ENCODE data around the gene SND1. TPM values are rescaled to one million over a fixed set of nuclear protein-coding genes. Genes with fewer than 3 reads are reported as not detected.

SND1 gene
- total RNA-seq, 5 donors from 2014 or later (not counting 1 experiment from before 2014, with no cell fraction given) = 137 to 187 (median 154) TPM

- H3K9me3 Mint-ChIP-seq = no peaks in the 10 kb centered on the region
- H3K4me1 Mint-ChIP-seq = peaks cover 23 to 31% (median 27%) of the 10 kb centered on the region in 3 donors
- H3K4me3 ChIP-seq (ENCODE audit: control insufficient read depth in 1 of 2, extremely low read depth in 1 of 2, low read length in 1 of 2) = no peak overlapping the region
- no peak for DNase-seq
- 91% methylated on average over 14 of the region's 16 CpGs for WGBS (ENCODE audit: insufficient coverage)
- no peak overlapping the region for H3K27ac Mint-ChIP-seq
- no peak overlapping the region for H3K4me3 Mint-ChIP-seq
- ChIA-PET CTCF (no interaction called here), POLR2A (no interaction called here)
- peaks cover 0 to 8% of the 10 kb centered on the region in 2 experiments for H3K27me3 ChIP-seq (replicated peaks in 1 of 2; ENCODE audit: control insufficient read depth in 2 of 2, extremely low read depth in 1 of 2, insufficient read depth in 2 of 2, low read length in 1 of 2)
- H3K4me1 ChIP-seq (ENCODE audit: control insufficient read depth in 1 of 2, extremely low read depth in 1 of 2, insufficient read depth in 2 of 2, low read length in 2 of 2) = peaks cover 17 to 21% of the 10 kb centered on the region in 2 experiments
- ATAC-seq (replicated peaks in 1 of 4) = no peak
- no peaks in the 10 kb centered on the region for H3K36me3 Mint-ChIP-seq
- H3K27ac ChIP-seq (ENCODE audit: low read length) = no peak overlapping the region
- no peaks in the 10 kb centered on the region for H3K9me3 ChIP-seq
- no peaks in the 10 kb centered on the region for H3K36me3 ChIP-seq (ENCODE audit: control insufficient read depth in 2 of 2, extremely low read depth in 1 of 2, insufficient read depth in 1 of 2, low read length in 1 of 2)
- H3K27me3 Mint-ChIP-seq = peaks cover 0 to 4% of the 10 kb centered on the region in 2 donors
Observed at GRCh38 chr7:128115821-128116723, 464.1 kb downstream of the SND1 start.

- Mint-ChIP-seq H3K4me3 (no peak overlapping the region), H3K36me3 (no peaks in the 10 kb centered on the region), H3K27ac (no peak overlapping the region), H3K4me1 (peaks cover 17 to 25% (median 20%) of the 10 kb centered on the region in 3 donors), H3K27me3 (peaks cover 0 to 4% of the 10 kb centered on the region in 2 donors), H3K9me3 (no peaks in the 10 kb centered on the region)
- ChIA-PET CTCF (no interaction called here), POLR2A (no interaction called here)
- DNase-seq = no peak
- Histone ChIP-seq H3K27me3 (replicated peaks in 1 of 2; ENCODE audit: control insufficient read depth in 2 of 2, extremely low read depth in 1 of 2, insufficient read depth in 2 of 2, low read length in 1 of 2) (peaks cover 0 to 14% of the 10 kb centered on the region in 2 experiments), H3K4me3 (ENCODE audit: control insufficient read depth in 1 of 2, extremely low read depth in 1 of 2, low read length in 1 of 2) (no peak overlapping the region), H3K4me1 (ENCODE audit: control insufficient read depth in 1 of 2, extremely low read depth in 1 of 2, insufficient read depth in 2 of 2, low read length in 2 of 2) (peaks cover 10 to 14% of the 10 kb centered on the region in 2 experiments), H3K9me3 (no peaks in the 10 kb centered on the region), H3K36me3 (ENCODE audit: control insufficient read depth in 2 of 2, extremely low read depth in 1 of 2, insufficient read depth in 1 of 2, low read length in 1 of 2) (no peaks in the 10 kb centered on the region), H3K27ac (ENCODE audit: low read length) (no peak overlapping the region)
- no peak for ATAC-seq (replicated peaks in 1 of 4)
- WGBS (ENCODE audit: insufficient coverage) = 100% methylated on average over 1 of the region's 9 CpGs
Observed at GRCh38 chr7:128116740-128117139, 464.7 kb downstream of the SND1 start.

GRCh38 chr7:128117691-128118090, 465.7 kb downstream of the SND1 start:
- Histone ChIP-seq H3K36me3 (ENCODE audit: control insufficient read depth in 2 of 2, extremely low read depth in 1 of 2, insufficient read depth in 1 of 2, low read length in 1 of 2) (no peaks in the 10 kb centered on the region), H3K4me3 (ENCODE audit: control insufficient read depth in 1 of 2, extremely low read depth in 1 of 2, low read length in 1 of 2) (no peak overlapping the region), H3K4me1 (ENCODE audit: control insufficient read depth in 1 of 2, extremely low read depth in 1 of 2, insufficient read depth in 2 of 2, low read length in 2 of 2) (peaks cover under 1 to 5% of the 10 kb centered on the region in 2 experiments), H3K27me3 (replicated peaks in 1 of 2; ENCODE audit: control insufficient read depth in 2 of 2, extremely low read depth in 1 of 2, insufficient read depth in 2 of 2, low read length in 1 of 2) (peaks cover 0 to 17% of the 10 kb centered on the region in 2 experiments), H3K9me3 (no peaks in the 10 kb centered on the region), H3K27ac (ENCODE audit: low read length) (no peak overlapping the region)
- H3K27me3 Mint-ChIP-seq = peaks cover 0 to 4% of the 10 kb centered on the region in 2 donors
- ATAC-seq (replicated peaks in 1 of 4) (no peak), DNase-seq (no peak)
- CTCF ChIA-PET = interaction anchor here in 1 of 2 donors (0.7 kb wide), 1 partner anchor 17 kb away, joined by 3 read pairs; no protein-coding TSS in a partner anchor
- POLR2A ChIA-PET = no interaction called here
- no peaks in the 10 kb centered on the region for H3K36me3 Mint-ChIP-seq
- H3K9me3 Mint-ChIP-seq = no peaks in the 10 kb centered on the region
- WGBS (ENCODE audit: insufficient coverage) = 89% methylated on average over 4 of the region's 6 CpGs
- no peak overlapping the region for H3K4me3 Mint-ChIP-seq
- no peak overlapping the region for H3K27ac Mint-ChIP-seq
- H3K4me1 Mint-ChIP-seq = peaks cover 10 to 16% (median 15%) of the 10 kb centered on the region in 3 donors

- no peak overlapping the region for H3K27ac Mint-ChIP-seq
- POLR2A ChIA-PET = no interaction called here
- H3K36me3 Mint-ChIP-seq = no peaks in the 10 kb centered on the region
- DNase-seq (no peak), ATAC-seq (replicated peaks in 1 of 4) (no peak)
- H3K36me3 ChIP-seq (ENCODE audit: control insufficient read depth in 2 of 2, extremely low read depth in 1 of 2, insufficient read depth in 1 of 2, low read length in 1 of 2) = no peaks in the 10 kb centered on the region
- CTCF ChIA-PET = no interaction called here
- peaks cover 0 to 4% of the 10 kb centered on the region in 2 donors for H3K27me3 Mint-ChIP-seq
- H3K4me1 ChIP-seq (ENCODE audit: control insufficient read depth in 1 of 2, extremely low read depth in 1 of 2, insufficient read depth in 2 of 2, low read length in 2 of 2) = no peaks in the 10 kb centered on the region
- H3K9me3 ChIP-seq = no peaks in the 10 kb centered on the region
- no peak overlapping the region for H3K4me3 ChIP-seq (ENCODE audit: control insufficient read depth in 1 of 2, extremely low read depth in 1 of 2, low read length in 1 of 2)
- H3K4me1 Mint-ChIP-seq = peaks cover 5 to 11% (median 8%) of the 10 kb centered on the region in 3 donors
- peaks cover 0 to 17% of the 10 kb centered on the region in 2 experiments for H3K27me3 ChIP-seq (replicated peaks in 1 of 2; ENCODE audit: control insufficient read depth in 2 of 2, extremely low read depth in 1 of 2, insufficient read depth in 2 of 2, low read length in 1 of 2)
- H3K27ac ChIP-seq (ENCODE audit: low read length) = no peak overlapping the region
- no peaks in the 10 kb centered on the region for H3K9me3 Mint-ChIP-seq
- no peak overlapping the region for H3K4me3 Mint-ChIP-seq
- 84% methylated on average over 3 of the region's 5 CpGs for WGBS (ENCODE audit: insufficient coverage)
Observed at GRCh38 chr7:128119036-128119435, 467.0 kb downstream of the SND1 start.

- H3K36me3 Mint-ChIP-seq = no peaks in the 10 kb centered on the region
- H3K4me1 ChIP-seq (ENCODE audit: control insufficient read depth in 1 of 2, extremely low read depth in 1 of 2, insufficient read depth in 2 of 2, low read length in 2 of 2) = no peaks in the 10 kb centered on the region
- no peaks in the 10 kb centered on the region for H3K9me3 ChIP-seq
- ChIA-PET CTCF (no interaction called here), POLR2A (no interaction called here)
- 84% methylated on average over 5 of the region's 7 CpGs for WGBS (ENCODE audit: insufficient coverage)
- H3K27ac Mint-ChIP-seq = no peak overlapping the region
- no peak for ATAC-seq (replicated peaks in 1 of 4)
- H3K27ac ChIP-seq (ENCODE audit: low read length) = no peak overlapping the region
- H3K36me3 ChIP-seq (ENCODE audit: control insufficient read depth in 2 of 2, extremely low read depth in 1 of 2, insufficient read depth in 1 of 2, low read length in 1 of 2) = no peaks in the 10 kb centered on the region
- peaks cover 0 to 4% of the 10 kb centered on the region in 2 donors for H3K27me3 Mint-ChIP-seq
- H3K9me3 Mint-ChIP-seq = no peaks in the 10 kb centered on the region
- H3K4me3 ChIP-seq (ENCODE audit: control insufficient read depth in 1 of 2, extremely low read depth in 1 of 2, low read length in 1 of 2) = no peak overlapping the region
- no peak overlapping the region for H3K4me3 Mint-ChIP-seq
- no peak for DNase-seq
- H3K27me3 ChIP-seq (replicated peaks in 1 of 2; ENCODE audit: control insufficient read depth in 2 of 2, extremely low read depth in 1 of 2, insufficient read depth in 2 of 2, low read length in 1 of 2) = peaks cover 0 to 17% of the 10 kb centered on the region in 2 experiments
- H3K4me1 Mint-ChIP-seq = peaks cover 11 to 17% (median 11%) of the 10 kb centered on the region in 3 donors
Observed at GRCh38 chr7:128120116-128120515, 468.1 kb downstream of the SND1 start.

- Histone ChIP-seq H3K9me3 (no peaks in the 10 kb centered on the region), H3K4me1 (ENCODE audit: control insufficient read depth in 1 of 2, extremely low read depth in 1 of 2, insufficient read depth in 2 of 2, low read length in 2 of 2) (no peaks in the 10 kb centered on the region), H3K27me3 (replicated peaks in 1 of 2; ENCODE audit: control insufficient read depth in 2 of 2, extremely low read depth in 1 of 2, insufficient read depth in 2 of 2, low read length in 1 of 2) (peaks cover 0 to 17% of the 10 kb centered on the region in 2 experiments), H3K36me3 (ENCODE audit: control insufficient read depth in 2 of 2, extremely low read depth in 1 of 2, insufficient read depth in 1 of 2, low read length in 1 of 2) (no peaks in the 10 kb centered on the region), H3K4me3 (ENCODE audit: control insufficient read depth in 1 of 2, extremely low read depth in 1 of 2, low read length in 1 of 2) (no peak overlapping the region), H3K27ac (ENCODE audit: low read length) (no peak overlapping the region)
- POLR2A ChIA-PET = no interaction called here
- DNase-seq = no peak
- Mint-ChIP-seq H3K4me1 (peaks cover 11 to 20% (median 12%) of the 10 kb centered on the region in 3 donors), H3K36me3 (no peaks in the 10 kb centered on the region), H3K4me3 (no peak overlapping the region), H3K27ac (no peak overlapping the region), H3K27me3 (peaks cover 0 to 1% of the 10 kb centered on the region in 2 donors), H3K9me3 (no peaks in the 10 kb centered on the region)
- ATAC-seq (replicated peaks in 1 of 4) = no peak
- CTCF ChIA-PET = no interaction called here
- 100% methylated on average over 1 of the region's 7 CpGs for WGBS (ENCODE audit: insufficient coverage)
Observed at GRCh38 chr7:128120976-128121490, 469.0 kb downstream of the SND1 start.

Data from T-cell (primary cell).